Stimulated activated CD8-positive, alpha-beta memory T cell treated with anti-CD3 and anti-CD28 coated beads, Interleukin-15, amount 100 ng/mL, for 1 hour (primary cell): ENCODE results near the gene CHIC2.

Source experiments
- DNase-seq: peaks from one replicate; pipeline ENCODE4 v3.0.0-alpha.2; 2020; ENCODE audit warnings: low read depth

Gene CHIC2

GRCh38 chr4:54093324-54094240 is 29.2 kb upstream of the CHIC2 start:
- DNase-seq: no peak

GRCh38 chr4:54092405-54093323 is 28.3 kb upstream of the CHIC2 start:
- DNase-seq: no peak

GRCh38 chr4:54091637-54092404 is 27.4 kb upstream of the CHIC2 start:
- DNase-seq: peak; percentile 50

- no peak for DNase-seq
These were observed 26.6 kb upstream of the CHIC2 start for GRCh38 chr4:54090804-54091623.

GRCh38 chr4:54090404-54090803 is 26.0 kb upstream of the CHIC2 start:
- no peak for DNase-seq

- DNase-seq: no peak
These were observed 25.5 kb upstream of the CHIC2 start for GRCh38 chr4:54089875-54090274.

GRCh38 chr4:54085284-54085683 is 20.9 kb upstream of the CHIC2 start:
- no peak for DNase-seq

- DNase-seq: no peak
These were observed 17.8 kb upstream of the CHIC2 start for GRCh38 chr4:54082168-54082567.

GRCh38 chr4:54077812-54078211 is 13.4 kb upstream of the CHIC2 start:
- no peak for DNase-seq

GRCh38 chr4:54076673-54077072 is 12.3 kb upstream of the CHIC2 start:
- no peak for DNase-seq

GRCh38 chr4:54074381-54074780 is 10.0 kb upstream of the CHIC2 start:
- DNase-seq: no peak

- no peak for DNase-seq
These were observed 9.0 kb upstream of the CHIC2 start for GRCh38 chr4:54073271-54073880.

GRCh38 chr4:54067166-54067565 is 2.8 kb upstream of the CHIC2 start:
- DNase-seq: no peak

- DNase-seq: no peak
These were observed 2.3 kb upstream of the CHIC2 start for GRCh38 chr4:54066718-54067129.

GRCh38 chr4:54066088-54066415 is 1.6 kb upstream of the CHIC2 start:
- no peak for DNase-seq

GRCh38 chr4:54065282-54066087 is 1.1 kb upstream of the CHIC2 start:
- DNase-seq: no peak

- DNase-seq: peak; percentile 1
These were observed 578 bp downstream of the CHIC2 start for GRCh38 chr4:54063737-54064316.

- no peak for DNase-seq
These were observed 1.2 kb downstream of the CHIC2 start for GRCh38 chr4:54063229-54063628.

- no peak for DNase-seq
These were observed 2.0 kb downstream of the CHIC2 start for GRCh38 chr4:54062392-54062791.

GRCh38 chr4:54061873-54062272 is 2.5 kb downstream of the CHIC2 start:
- DNase-seq: no peak
